PC-3 (cell line): ENCODE results near the gene CIB2. TPM values are rescaled to one million over a fixed set of nuclear protein-coding genes. Genes with fewer than 3 reads are reported as not detected.

Experiments
- ATAC-seq: fragments of 200-7000 bp; cut with Tn5 transposase; 2 replicates; pipeline ENCODE4 v1.9.1; 2020; ENCODE audit warnings: mild to moderate bottlenecking, moderate library complexity
- BruUV-seq: library from RNA; stranded (reverse); fragments of 400-500 nt; replicated peaks from 2 replicates; lab custom pipeline; 2021; lab: Mats Ljungman, UMichigan
- CTCF ChIA-PET: fragments of 300-600 bp; sonication (Branson Sonifier 250); formaldehyde crosslinking; loops from one replicate; lab custom pipeline; 2022; ENCODE audit warnings: antibody characterized with exemption; lab: Charles Lee
- POLR2A ChIA-PET: fragments of 300-600 bp; sonication (Branson Sonifier 250); formaldehyde crosslinking; loops from one replicate; lab custom pipeline; 2022; ENCODE audit warnings: antibody characterized with exemption; ENCODE audit not compliant: unreplicated experiment; lab: Charles Lee
- DNase-seq: peaks from one replicate; pipeline ENCODE4 v3.0.0-alpha.2; 2015
- H2AFZ ChIP-seq: fragments of 300-600 bp; sonication (generic); 2 replicates; pipeline ENCODE4 v1.6.0; 2016; ENCODE audit warnings: antibody characterized with exemption, low read length
- H3F3A ChIP-seq: fragments of 300-600 bp; sonication (generic); one replicate; pipeline ENCODE4 v1.6.0; 2017; ENCODE audit warnings: antibody characterized with exemption, low read length, control low read depth, mild to moderate bottlenecking; ENCODE audit not compliant: unreplicated experiment
- H3K27ac ChIP-seq: fragments of 300-600 bp; sonication (generic); 2 replicates; pipeline ENCODE4 v1.5.1; 2016; ENCODE audit warnings: mild to moderate bottlenecking, low read length
- H3K27me3 ChIP-seq: fragments of 300-600 bp; sonication (generic); 2 replicates; pipeline ENCODE4 v1.6.1; 2016; ENCODE audit warnings: low read length, mixed read lengths
- H3K36me3 ChIP-seq: fragments of 300-600 bp; sonication (generic); 2 replicates; pipeline ENCODE4 v1.6.1; 2016; ENCODE audit warnings: low read depth, mixed run types, low read length, mixed read lengths
- H3K4me1 ChIP-seq: fragments of 300-600 bp; sonication (generic); 2 replicates; pipeline ENCODE4 v1.5.1; 2016; ENCODE audit warnings: low read length; ENCODE audit not compliant: insufficient read depth
- H3K4me2 ChIP-seq: fragments of 300-600 bp; sonication (generic); 2 replicates; pipeline ENCODE4 v1.6.0; 2016; ENCODE audit warnings: low read length
- H3K4me3 ChIP-seq: fragments of 300-600 bp; sonication (generic); 2 replicates; pipeline ENCODE4 v1.5.1; 2016; ENCODE audit warnings: mild to moderate bottlenecking, low read length, mixed read lengths
- H3K79me2 ChIP-seq: fragments of 300-600 bp; sonication (generic); 2 replicates; pipeline ENCODE4 v1.6.1; 2017; ENCODE audit warnings: low read length, mixed read lengths
- H3K9ac ChIP-seq: fragments of 300-600 bp; sonication (generic); 2 replicates; pipeline ENCODE4 v1.6.0; 2016; ENCODE audit warnings: mild to moderate bottlenecking, low read length
- H3K9me2 ChIP-seq: fragments of 300-600 bp; sonication (generic); replicated peaks from 2 replicates; pipeline ENCODE4 v1.6.1; 2016; ENCODE audit warnings: mixed run types, low read length, mixed read lengths
- H3K9me3 ChIP-seq: fragments of 300-600 bp; sonication (generic); 2 replicates; pipeline ENCODE4 v1.6.1; 2016; ENCODE audit warnings: low read length, mixed read lengths
- H4K20me1 ChIP-seq: fragments of 300-600 bp; sonication (generic); 2 replicates; pipeline ENCODE4 v1.6.1; 2016; ENCODE audit warnings: low read length, mixed read lengths
- EZH2 ChIP-seq: fragments of 300-600 bp; sonication (generic); IDR thresholded peaks from one replicate; pipeline ENCODE4 v1.6.1; 2017; ENCODE audit warnings: antibody characterized with exemption, mild to moderate bottlenecking, low read length; ENCODE audit not compliant: unreplicated experiment
- EZH2phosphoT487 ChIP-seq: fragments of 300-600 bp; sonication (generic); IDR thresholded peaks from 2 replicates; pipeline ENCODE4 v1.6.1; 2018; ENCODE audit warnings: mild to moderate bottlenecking, antibody characterized with exemption, low read length, borderline replicate concordance
- intact Hi-C: fragments of 100-400 bp; cut with micrococcal nuclease; formaldehyde crosslinking; loops from 2 replicates; pipeline ENCODE4 v1.9.0; 2023
- total RNA-seq: library from RNA; depleted of rRNA; stranded (reverse); fragments of >200 nt; gene quantifications from 2 replicates; pipeline ENCODE4 v1.2.3, GENCODE V29; 2014
- TF ChIP-seq, protein P1 (sequence below): fragments of 300-600 bp; sonication (generic); conservative IDR thresholded peaks from 2 replicates; pipeline ENCODE4 v1.5.1; 2017; ENCODE audit warnings: antibody characterized with exemption, low read depth, mild to moderate bottlenecking, low read length

The CIB2 gene
- total RNA-seq, 1 experiment from 2014 or later: 10.4 TPM

DNA sequence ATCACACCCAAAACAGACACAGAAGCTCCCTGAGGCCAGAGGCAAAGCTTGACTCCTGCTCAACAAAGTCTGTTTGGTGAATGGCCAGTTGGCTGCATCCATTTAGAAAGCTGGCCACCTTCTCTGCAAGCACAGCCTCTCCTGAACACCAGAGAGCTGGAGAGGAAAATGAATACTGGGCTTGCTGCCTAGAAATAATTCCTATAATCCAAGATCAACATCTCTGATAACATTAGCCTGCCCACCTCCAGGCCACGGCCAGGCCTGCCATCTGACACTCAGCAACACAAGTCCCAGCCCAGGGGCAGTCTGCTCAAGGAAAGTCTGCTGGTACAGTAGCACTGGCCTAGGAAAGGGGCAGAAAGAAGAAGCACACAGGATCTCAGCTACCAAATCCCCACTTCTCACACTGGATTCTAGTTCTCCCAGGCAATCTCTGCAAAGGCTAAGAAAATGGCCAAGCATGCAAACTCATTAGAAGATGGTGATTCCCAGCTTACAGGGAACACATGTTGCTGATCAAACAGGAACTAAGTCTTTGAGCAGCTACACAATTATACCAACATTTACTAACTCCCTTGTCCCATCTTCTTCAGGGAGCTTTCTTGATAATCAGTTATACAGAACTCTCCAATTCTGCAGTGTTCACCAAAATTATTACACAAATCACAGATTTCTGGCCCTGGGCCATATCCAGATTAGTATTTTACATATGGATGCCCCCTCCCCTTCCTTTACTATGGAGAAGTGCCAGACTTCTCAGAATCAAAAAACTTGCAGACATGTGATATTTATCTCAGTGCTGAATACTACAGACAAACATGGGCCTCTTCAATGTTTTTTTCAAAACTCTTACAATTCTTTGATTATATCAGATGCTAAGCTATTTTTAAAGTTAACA lies 63.7 kb downstream of the CIB2 start:
- ChIA-PET POLR2A (no interaction called here), CTCF (no interaction called here)
- peaks cover 97% of the 10 kb centered on the region for H3K79me2 ChIP-seq
- H3K36me3 ChIP-seq: no peaks in the 10 kb centered on the region
- H3K9me2 ChIP-seq: no peaks in the 10 kb centered on the region
- no peak overlapping the region for H3K9ac ChIP-seq
- no peak overlapping the region for H2AFZ ChIP-seq
- H3K4me2 ChIP-seq: peak overlapping the region; percentile 15; the same call in 1 of the 2 replicates
- H3K4me3 ChIP-seq: no peak overlapping the region
- H4K20me1 ChIP-seq: no peaks in the 10 kb centered on the region
- H3K27ac ChIP-seq: no peak overlapping the region
- H3K9me3 ChIP-seq: no peaks in the 10 kb centered on the region
- DNase-seq (peak; percentile 44), ATAC-seq (peak; percentile 53)
- no peaks in the 10 kb centered on the region for H3F3A ChIP-seq
- no peaks in the 10 kb centered on the region for H3K27me3 ChIP-seq
- TF ChIP-seq EZH2 (no peak), EZH2phosphoT487 (no peak)
- TF ChIP-seq, protein P1, sequence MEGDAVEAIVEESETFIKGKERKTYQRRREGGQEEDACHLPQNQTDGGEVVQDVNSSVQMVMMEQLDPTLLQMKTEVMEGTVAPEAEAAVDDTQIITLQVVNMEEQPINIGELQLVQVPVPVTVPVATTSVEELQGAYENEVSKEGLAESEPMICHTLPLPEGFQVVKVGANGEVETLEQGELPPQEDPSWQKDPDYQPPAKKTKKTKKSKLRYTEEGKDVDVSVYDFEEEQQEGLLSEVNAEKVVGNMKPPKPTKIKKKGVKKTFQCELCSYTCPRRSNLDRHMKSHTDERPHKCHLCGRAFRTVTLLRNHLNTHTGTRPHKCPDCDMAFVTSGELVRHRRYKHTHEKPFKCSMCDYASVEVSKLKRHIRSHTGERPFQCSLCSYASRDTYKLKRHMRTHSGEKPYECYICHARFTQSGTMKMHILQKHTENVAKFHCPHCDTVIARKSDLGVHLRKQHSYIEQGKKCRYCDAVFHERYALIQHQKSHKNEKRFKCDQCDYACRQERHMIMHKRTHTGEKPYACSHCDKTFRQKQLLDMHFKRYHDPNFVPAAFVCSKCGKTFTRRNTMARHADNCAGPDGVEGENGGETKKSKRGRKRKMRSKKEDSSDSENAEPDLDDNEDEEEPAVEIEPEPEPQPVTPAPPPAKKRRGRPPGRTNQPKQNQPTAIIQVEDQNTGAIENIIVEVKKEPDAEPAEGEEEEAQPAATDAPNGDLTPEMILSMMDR: no peak
- peaks cover 36% of the 10 kb centered on the region for H3K4me1 ChIP-seq
- intact Hi-C loops: no loop called here
- no TSS peak for BruUV-seq

- no peaks in the 10 kb centered on the region for H3K36me3 ChIP-seq
- intact Hi-C loops: no loop called here
- BruUV-seq: no TSS peak
- H4K20me1 ChIP-seq: no peaks in the 10 kb centered on the region
- no peak overlapping the region for H3K27ac ChIP-seq
- DNase-seq (no peak), ATAC-seq (no peak)
- no peaks in the 10 kb centered on the region for H3K27me3 ChIP-seq
- H3K9me3 ChIP-seq: no peaks in the 10 kb centered on the region
- H3K9me2 ChIP-seq: no peaks in the 10 kb centered on the region
- H2AFZ ChIP-seq: no peak overlapping the region
- H3F3A ChIP-seq: no peaks in the 10 kb centered on the region
- ChIA-PET POLR2A (no interaction called here), CTCF (no interaction called here)
- peaks cover 36% of the 10 kb centered on the region for H3K4me1 ChIP-seq
- H3K4me2 ChIP-seq: no peak overlapping the region
- no peak overlapping the region for H3K9ac ChIP-seq
- TF ChIP-seq, protein P1: no peak
- no peak for TF ChIP-seq EZH2
- TF ChIP-seq EZH2phosphoT487: no peak
- H3K4me3 ChIP-seq: no peak overlapping the region
- H3K79me2 ChIP-seq: peaks cover 93% of the 10 kb centered on the region
Observed at GRCh38 chr15:78065973-78066946, 65.0 kb downstream of the CIB2 start.
